Stimulated activated CD8-positive, alpha-beta memory T cell treated with anti-CD3 and anti-CD28 coated beads, Interleukin-7, amount 100 ng/mL, for 24 hours (primary cell): ENCODE measurements around the gene DCST1.
"Not testable (repeated sequence)": the region's sequence is repeated elsewhere in the genome, so short reads cannot be mapped to it uniquely, and the experiment has no call there.

Source experiments
- DNase-seq: peaks from one replicate; pipeline ENCODE4 v3.0.0-alpha.2; 2020; ENCODE audit warnings: low read depth

DCST1 gene, protein sequence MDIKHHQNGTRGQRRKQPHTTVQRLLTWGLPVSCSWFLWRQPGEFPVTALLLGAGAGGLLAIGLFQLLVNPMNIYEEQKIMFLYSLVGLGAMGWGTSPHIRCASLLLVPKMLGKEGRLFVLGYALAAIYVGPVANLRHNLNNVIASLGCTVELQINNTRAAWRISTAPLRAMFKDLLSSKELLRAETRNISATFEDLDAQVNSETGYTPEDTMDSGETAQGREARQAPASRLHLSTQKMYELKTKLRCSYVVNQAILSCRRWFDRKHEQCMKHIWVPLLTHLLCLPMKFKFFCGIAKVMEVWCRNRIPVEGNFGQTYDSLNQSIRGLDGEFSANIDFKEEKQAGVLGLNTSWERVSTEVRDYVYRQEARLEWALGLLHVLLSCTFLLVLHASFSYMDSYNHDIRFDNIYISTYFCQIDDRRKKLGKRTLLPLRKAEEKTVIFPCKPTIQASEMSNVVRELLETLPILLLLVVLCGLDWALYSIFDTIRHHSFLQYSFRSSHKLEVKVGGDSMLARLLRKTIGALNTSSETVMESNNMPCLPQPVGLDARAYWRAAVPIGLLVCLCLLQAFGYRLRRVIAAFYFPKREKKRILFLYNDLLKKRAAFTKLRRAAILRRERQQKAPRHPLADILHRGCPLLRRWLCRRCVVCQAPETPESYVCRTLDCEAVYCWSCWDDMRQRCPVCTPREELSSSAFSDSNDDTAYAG

DNA sequence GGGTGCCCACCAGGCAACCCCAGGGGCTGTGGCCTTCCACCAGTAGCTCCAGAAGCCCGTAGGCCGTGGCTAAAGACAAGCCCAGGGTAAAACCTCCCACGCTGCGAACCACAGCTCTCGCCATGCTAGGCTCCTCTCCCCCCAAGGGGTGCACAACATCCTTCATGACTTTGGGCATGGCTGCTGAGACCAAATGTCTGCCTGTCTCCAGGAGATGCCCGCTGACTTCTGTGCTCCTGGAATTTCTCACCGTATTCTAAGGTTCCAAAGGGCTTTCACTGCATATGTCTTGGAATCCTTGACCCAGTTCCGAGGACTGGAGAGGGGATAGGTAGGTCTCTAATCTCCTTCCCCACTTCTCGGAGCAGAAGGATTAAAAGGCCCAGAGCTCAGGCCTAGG lies at the start of gene DCST1, which contains the start of gene DCST2:
TSS of gene DCST1 (plus strand) at position 301 of the 400 bp plus-strand sequence. CDS start 213 bp downstream, outside the sequence.
TSS of gene DCST2 (minus strand) at position 258 of the 400 bp plus-strand sequence. CDS start at position 178, 80 bp downstream.
- DNase-seq: no peak

DNA sequence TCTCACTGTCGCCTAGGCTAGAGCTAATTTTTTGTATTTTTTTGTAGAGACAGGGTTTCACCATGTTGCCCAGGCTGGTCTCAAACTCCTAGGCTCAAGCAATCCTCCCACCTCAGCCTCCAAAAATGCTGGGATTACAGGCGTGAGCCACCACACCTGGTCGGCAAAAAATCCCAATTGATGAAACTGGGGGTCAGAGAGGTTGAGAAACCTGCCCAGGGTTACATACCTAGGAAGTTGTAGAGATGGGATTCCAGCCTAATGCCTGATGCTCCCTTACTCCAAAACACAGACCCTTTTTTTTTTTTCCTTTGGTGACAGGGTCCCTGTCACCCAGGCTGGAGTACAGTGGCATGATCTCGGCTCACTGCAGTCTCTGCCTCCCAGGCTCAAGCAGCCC lies 46.9 kb upstream of the DCST1 start:
- not testable (repeated sequence) for DNase-seq

DNA sequence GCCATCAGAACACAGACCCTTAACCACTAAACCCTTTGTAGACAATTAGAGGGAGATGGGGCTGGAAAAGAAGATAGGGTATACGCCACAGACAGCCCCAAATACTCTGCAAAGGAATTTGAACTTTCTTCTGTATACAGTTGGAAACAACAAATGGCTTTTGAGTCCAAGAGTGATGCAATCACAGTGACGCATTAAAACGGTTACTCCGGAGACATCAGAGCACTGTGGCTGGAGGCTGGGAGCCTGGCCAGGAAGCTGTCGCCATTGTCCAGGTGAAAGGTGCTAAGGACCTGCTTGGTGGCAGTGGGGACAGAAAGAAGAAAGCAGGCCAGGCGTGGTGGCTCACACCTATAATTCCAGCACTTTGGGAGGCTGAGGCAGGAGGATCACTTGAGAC lies 46.3 kb upstream of the DCST1 start:
- no peak for DNase-seq

DNA sequence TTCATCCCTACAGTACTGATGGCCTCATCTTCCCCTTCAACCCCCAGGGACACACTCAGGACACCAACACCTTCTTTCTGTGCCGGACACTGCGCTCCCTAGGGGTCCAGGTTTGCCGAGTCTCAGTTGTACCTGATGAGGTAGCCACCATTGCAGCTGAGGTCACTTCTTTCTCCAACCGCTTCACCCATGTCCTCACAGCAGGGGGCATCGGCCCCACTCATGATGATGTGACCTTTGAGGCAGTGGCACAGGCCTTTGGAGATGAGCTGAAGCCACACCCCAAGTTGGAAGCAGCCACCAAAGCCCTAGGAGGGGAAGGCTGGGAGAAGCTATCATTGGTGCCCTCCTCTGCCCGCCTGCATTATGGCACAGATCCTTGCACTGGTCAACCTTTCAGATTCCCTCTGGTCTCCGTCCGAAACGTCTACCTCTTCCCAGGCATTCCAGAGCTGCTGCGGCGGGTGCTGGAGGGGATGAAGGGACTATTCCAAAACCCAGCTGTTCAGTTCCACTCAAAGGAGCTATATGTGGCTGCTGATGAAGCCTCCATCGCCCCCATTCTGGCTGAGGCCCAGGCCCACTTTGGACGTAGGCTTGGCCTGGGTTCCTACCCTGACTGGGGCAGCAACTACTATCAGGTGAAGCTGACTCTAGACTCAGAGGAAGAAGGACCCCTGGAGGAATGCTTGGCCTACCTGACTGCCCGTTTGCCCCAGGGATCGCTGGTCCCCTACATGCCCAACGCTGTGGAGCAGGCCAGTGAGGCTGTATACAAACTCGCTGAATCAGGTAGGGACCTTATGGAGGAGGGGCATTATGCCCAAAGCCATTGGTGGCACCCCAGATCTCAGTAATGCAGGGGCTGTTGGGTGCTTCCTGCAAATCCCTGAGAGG lies 45.3 kb upstream of the DCST1 start:
- no peak for DNase-seq

DNA sequence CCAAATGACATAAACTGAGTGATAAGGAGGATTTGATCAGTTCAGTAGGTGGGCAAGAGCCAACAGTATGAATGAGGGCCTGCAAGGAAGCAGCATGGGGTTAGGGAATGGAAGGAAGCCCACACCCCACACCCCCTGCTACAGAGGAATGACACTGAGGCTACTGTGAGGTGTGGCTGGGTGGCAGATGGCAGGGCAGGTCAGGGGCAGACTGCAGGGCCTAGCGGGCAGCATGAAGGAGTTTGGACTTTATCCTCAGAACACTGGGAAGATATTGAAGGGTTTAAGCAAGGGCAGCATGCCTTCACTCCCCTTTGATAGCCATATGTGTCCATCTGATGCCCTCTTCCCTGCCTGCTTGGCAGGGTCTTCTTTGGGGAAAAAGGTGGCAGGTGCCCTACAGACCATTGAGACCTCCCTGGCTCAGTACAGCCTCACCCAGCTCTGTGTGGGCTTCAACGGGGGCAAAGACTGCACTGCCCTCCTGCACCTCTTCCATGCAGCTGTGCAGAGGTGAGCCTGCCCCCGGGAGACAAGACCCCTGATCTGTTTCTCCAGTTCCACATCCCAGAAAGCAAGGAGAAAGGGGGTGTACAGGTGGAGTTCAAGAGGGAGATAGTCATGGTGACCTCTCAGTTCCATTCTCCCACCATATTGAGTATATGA lies 44.3 kb upstream of the DCST1 start:
- DNase-seq: no peak

DNA sequence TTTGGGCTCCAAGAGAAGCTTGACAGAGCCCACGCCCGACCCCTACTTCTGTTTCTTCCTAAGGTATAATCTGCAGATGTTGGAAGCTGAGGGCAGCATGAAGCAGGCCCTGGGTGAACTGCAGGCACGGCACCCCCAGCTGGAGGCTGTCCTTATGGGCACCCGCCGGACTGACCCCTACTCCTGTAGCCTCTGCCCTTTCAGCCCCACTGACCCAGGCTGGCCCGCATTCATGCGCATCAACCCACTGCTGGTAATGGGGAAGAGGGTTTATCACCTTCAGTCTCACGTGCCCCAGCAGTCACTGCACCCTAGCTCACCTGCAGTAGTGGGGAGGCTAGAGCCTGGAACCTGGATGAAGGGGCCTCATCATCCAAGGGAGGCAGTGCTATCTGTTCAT lies 43.3 kb upstream of the DCST1 start:
- no peak for DNase-seq

DNA sequence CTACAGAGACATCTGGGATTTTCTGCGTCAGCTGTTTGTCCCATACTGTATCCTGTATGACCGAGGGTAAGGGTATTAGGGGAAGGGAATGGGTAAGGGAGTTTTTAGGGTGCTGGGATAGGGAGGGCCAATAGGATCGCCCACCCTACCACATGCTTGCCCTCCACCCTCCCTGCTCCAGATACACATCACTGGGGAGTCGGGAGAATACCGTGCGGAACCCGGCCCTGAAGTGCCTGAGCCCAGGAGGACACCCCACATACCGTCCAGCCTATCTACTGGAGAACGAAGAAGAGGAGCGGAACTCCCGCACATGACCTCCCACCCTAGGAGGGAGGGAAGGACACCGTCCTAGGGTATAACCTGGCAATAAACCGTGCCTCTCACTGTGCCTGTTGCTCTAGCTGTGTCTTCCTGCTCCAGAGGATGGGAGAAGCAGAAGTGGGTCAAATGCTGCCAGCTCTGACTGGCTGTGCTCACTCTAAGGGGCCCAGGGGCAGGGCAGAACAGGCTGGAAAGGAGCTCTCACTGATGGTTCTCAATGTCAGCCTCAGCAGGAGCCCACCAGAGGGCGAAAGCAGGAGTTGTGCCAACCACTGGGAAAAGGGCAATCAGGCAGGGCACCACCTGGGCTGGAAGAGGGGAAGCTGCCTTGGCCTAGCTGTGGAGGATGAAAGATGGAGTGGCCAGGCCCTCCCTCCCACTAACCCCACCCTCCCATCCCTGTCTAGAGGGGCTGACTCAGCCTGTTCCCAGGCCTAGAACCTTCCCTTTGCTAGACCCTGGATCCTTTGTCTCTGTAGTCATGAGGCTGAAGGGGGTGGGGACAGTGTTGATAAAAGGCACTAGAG lies 40.7 kb upstream of the DCST1 start:
- no peak for DNase-seq

DNA sequence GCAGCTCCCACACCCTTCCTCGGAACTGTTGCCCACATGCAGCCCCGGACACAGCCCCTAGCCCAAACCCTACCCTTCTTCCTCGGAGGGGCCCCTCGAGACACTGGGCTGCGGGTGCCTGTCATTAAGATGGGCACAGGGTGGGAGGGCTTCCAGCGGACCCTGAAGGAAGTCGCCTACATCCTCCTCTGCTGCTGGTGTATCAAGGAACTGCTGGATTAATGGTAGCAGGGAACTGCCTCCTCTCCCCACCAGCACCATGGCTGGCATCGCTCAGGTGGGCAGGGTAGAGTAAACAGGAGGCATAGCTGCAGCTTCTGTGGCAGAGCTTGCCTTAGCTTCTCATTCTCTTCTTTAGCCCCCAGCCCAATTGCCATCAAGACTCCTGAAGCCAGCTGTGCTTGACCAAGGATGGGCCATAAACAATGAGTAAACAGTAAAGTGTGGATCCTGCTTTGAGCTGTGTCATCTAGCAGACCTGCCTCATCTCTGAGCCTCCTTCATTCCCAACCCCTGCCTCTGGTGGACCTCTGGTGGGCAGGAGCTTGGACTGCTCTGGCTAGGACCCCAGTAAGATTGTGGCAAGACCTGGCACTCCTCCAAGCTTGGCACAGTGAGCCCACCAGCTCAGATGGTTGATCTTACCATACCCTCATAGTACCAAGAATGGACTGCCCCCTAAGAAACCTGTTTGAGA lies 39.9 kb upstream of the DCST1 start, which contains the start of gene LENEP:
TSS of gene LENEP (plus strand) at position 15 of the 697 bp plus-strand sequence. CDS start at position 37, 22 bp downstream.
- no peak for DNase-seq

DNA sequence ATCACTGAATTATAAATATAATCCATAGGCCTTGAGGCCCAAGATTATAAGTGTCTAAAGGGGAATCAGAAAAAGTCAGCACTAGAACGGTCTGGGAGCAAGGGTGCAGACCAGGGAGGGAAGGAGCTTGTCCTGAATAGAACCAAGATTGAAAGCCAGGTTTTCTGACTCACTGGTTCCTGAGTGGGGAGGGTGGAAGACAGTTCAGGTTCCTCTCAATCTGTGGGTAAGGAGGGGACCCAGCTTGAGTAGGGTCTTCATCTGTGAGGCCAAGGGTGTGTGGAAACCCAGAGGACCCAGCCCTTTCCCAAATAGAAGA lies 39.4 kb upstream of the DCST1 start:
- no peak for DNase-seq

DNA sequence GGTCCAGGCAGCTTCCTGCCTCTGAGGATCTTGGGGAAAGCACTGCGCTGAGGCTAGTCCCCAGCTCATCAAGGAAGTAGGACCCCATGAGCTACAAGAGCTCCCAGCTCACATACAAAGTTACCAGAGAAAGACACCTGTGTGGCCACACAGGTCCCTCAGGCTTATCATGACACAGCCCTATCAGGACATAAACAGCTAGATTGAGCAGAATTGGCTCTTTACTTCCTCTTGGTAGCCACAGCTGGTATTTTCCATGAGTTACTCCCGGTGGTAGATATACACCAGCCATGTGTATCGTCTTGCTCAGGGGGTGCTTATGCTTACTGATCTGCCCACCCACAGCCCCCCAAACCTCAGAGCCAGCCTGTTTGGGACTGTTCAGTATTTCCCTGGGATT lies 39.0 kb upstream of the DCST1 start:
- no peak for DNase-seq

DNA sequence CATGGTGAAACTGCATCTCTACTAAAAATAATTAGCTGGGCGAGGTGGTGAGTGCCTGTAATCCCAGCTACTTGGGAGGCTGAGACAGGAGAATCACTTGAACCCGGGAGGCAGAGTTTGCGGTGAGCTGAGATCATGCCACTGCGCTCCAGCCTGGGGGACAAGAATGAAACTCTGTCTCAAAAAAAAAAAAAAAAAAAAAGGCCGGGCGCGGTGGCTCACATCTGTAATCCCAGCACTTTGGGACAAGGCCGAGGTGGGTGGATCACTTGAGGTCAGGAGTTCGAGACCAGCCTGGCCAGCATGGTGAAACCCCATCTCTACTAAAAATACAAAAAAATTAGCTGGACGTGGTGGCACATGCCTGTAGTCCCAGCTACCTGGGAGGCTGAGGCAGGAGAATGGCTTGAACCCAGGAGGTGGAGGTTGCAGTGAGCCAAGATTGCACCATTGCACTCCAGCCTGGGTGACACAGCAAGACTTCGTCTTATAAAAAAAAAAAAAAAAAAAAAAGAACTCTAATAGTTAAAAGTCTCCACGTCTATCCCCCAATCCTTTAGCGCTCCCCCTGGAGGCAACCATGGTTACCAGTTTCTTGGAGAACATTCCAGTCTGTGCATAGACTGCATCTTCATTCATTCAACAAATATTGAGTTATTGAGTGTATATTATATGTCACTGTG lies 38.2 kb upstream of the DCST1 start:
- DNase-seq: not testable (repeated sequence)

DNA sequence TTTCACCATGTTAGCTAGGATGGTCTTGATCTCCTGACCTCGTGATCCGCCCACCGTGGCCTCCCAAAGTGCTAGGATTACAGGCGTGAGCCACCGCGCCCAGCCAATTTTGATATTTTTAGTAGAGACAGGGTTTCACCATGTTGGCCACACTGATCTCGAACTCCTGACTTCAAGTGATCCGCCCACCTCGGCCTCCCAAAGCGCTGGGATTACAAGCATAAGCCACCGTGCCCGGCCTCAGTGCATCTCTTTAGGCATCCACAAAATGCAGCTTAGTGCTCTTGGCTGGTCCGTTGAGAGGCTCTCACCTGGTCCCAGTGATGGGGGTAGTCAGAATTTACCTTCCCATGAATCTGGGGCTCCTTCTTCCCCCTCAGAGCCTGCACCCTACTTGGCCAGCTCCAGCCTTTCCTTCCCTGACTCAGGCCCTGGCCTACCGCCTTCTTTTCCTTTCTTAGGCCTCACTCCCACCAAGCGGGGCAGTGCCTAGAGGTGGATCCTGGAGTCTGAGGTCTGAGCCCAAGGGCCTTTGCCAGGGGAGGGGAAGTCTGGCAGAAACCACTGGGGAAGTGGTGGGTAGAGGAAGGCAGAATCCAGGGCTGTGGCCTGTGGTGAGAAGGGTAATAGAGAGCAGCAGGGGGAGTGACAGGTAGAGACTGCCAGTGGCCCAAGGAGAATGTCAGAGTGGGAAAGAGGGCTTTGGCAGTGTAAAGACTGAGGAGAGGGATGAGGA lies 36.5 kb upstream of the DCST1 start:
- DNase-seq: no peak

DNA sequence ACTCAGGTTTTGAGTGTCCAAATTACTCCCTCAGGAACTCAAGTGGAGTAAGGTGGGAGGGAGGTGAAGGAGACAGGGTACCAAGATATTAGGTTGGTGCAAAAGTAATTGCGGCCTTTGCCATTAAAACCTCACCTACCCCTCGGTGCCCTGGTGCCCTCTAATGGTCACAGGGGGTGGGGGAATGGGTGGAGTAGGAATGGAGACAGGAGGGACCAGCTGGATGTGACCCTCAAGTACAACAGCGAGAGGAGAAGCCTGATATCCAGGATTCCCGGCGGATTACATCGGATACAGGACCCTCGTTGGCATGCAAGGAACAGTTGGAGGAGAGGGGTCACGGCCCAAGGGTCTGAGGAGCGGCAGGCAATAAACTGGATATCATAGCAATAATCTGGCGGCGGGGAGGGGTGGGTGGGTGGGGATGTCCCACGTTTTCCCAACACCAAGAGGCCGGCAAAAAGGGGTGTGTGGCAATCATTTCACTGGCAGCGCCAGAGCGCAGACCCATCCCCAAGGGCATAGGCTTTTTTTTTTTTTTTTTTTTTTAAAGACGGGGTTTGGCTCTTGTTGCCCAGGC lies 35.3 kb upstream of the DCST1 start:
- DNase-seq: no peak

DNA sequence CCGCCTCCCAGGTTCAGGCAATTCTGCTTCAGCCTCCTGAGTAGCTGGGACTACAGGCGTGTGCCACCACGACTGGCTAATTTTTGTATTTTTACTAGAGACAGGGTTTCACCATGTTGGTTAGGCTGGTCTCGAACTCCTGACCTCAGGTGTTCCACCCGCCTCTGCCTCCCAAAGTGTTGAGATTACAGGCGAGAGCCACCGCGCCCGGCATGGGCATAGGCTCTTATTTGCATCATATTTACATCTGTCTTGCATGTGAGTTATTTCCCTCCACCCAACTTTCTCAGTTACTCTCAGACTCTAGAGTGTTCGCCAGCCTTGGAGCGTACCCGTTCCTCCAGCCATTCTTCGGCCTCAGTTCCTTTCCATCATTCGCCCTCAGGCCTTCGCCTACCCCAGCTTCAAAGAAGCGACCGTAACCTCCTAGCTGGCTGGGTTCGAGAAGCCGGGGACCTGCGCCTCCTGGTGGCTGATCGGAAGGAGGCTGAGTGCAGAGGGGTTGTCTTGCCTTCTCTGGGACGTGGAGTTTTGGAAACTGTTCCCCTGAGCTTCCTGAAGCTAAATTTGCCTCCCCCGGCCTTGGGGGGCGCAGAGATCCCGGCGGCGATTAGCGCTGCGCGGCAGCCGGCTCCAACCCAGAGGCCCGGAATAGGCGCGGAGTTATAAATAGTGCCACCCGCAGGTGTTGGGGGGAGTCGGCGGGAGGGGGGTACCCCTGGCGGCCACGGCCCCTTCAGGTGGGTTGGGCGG lies 34.6 kb upstream of the DCST1 start:
- DNase-seq: no peak

DNA sequence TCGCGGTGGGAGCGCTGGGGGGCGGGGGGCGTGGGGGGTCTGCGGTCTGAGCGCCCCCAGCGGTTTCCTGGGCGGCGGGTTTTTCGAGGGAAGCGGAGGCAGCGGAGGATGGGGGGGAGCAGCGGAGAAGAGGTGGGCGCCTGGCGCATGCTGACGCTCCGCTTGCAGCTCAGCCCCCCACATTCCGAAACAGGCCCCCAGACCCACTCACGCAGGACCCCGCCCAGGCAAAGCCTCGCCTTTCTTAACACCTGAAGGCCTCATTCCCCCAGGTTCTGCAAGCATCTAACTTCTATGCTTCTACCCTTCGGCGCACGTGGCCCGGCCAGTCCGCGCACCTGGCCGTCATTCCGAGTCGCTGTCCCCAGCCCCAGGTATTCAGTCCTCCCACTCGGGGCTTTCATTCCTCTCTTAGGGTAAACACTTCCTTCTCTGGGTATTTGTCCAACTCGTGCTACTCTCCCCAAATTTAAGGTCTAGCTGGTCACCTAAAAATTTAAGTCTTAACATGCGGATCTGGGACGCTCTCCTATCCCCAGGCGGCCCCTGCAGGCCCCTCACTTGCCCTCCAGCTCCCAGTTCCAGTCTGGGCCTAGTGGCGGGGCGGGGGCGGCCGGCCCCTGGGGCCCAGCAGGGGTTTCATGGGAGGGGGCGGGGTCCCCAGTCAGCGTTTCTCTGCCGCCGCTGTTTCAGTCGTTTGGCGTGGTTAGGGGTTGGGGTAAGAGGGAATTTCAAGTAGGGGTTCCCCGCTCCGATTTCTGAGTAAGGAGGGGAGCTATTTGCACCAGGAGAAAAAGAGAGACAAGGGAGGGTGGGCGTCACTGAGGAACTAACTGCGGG lies 33.8 kb upstream of the DCST1 start:
- DNase-seq: no peak

DNA sequence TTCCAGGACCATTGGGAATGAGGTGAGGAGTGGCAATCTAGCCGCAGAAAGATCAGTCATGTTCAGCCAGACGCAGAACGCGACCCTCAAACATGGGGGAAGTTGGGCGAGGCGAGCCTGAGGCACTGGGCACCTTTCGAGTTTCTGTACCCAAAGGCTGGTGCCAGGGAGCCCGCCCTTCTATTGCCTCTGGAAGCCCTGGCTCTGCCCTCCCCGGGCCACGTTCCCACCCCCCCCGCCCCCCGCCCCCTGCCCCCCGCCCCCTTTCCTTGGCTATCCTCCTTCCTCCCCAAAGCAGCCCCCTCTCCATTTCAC lies 33.3 kb upstream of the DCST1 start:
- DNase-seq: no peak
